ENCODE data around the gene THSD4. TPM values are rescaled to one million over a fixed set of nuclear protein-coding genes. Genes with fewer than 3 reads are reported as not detected.

Gene THSD4
- total RNA-seq, 2 experiments from 2014 or later = not detected

DNA sequence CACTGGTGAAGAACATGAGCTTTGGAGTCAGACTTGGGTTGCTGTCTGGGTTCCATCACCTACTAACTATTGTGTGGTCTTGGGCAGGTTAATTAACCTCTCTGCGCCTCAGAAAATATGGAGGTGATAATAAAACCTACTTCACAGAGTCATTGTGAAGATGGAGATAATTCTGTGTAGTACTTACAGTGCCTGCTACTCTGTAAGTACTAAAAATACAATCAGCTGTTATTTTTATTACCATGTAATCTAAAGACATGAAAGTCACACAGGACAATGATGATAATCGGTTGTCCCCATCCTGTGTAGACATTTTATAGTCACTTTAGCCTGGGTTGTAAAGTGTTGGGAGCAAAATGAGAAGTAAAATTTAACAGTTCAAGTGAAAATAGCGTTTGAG is 334.1 kb downstream of the THSD4 start:
- ChIA-PET POLR2A (no interaction called here), CTCF (no interaction called here)
- Mint-ChIP-seq H3K27me3 (ENCODE audit: low read depth) (no peaks in the 10 kb centered on the region), H3K27ac (no peak overlapping the region), H3K9me3 (ENCODE audit: insufficient read depth) (no peaks in the 10 kb centered on the region), H3K36me3 (ENCODE audit: low read depth) (no peaks in the 10 kb centered on the region), H3K4me1 (ENCODE audit: low read depth) (no peaks in the 10 kb centered on the region), H3K4me3 (no peak overlapping the region)
- no peak for DNase-seq
- no peak for ATAC-seq

DNA sequence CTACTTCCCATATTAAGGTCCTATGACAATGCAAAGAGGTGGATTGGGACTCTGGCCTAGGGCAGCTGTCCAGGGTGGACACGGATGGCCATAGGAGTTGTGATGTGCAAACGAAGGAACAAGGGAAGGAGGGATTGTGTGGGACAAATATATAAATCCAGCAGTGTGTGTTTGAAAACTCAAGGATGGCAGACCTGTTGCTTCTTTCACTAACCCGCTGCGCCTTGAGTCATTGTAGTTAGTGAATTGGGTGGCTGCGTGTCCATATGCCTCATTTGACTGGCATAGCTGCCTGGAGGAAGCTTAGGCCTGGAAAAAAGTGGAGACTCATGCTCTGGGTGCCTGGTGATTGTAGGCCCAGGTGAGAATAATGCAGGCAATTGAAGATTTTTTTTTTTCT is 334.7 kb downstream of the THSD4 start:
- H3K4me1 Mint-ChIP-seq (ENCODE audit: low read depth) = no peaks in the 10 kb centered on the region
- POLR2A ChIA-PET = no interaction called here
- H3K27ac Mint-ChIP-seq = no peak overlapping the region
- no peaks in the 10 kb centered on the region for H3K27me3 Mint-ChIP-seq (ENCODE audit: low read depth)
- DNase-seq (no peak), ATAC-seq (no peak)
- CTCF ChIA-PET = no interaction called here
- no peaks in the 10 kb centered on the region for H3K9me3 Mint-ChIP-seq (ENCODE audit: insufficient read depth)
- no peak overlapping the region for H3K4me3 Mint-ChIP-seq
- no peaks in the 10 kb centered on the region for H3K36me3 Mint-ChIP-seq (ENCODE audit: low read depth)

DNA sequence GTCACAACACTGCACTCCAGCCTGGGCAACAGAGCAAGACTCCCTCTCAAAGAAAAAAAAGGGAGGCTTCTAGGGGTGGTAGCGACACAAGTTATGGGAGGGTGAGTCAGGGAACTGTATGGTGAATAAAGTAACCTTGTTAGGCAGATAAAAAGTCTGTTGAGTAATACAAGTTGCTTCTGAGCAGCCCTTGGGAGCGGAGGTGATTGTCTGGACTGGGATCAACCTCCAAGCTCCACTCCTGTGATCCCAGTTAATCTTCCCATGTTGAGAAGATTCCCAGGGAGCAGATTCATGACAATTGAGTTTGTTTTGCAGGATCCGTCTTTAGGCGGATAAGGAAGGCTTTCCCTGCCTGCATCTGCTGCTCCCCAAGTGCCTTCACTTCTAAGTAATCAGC is 335.9 kb downstream of the THSD4 start:
- ChIA-PET POLR2A (no interaction called here), CTCF (no interaction called here)
- H3K9me3 Mint-ChIP-seq (ENCODE audit: insufficient read depth) = no peaks in the 10 kb centered on the region
- no peaks in the 10 kb centered on the region for H3K4me1 Mint-ChIP-seq (ENCODE audit: low read depth)
- no peak overlapping the region for H3K4me3 Mint-ChIP-seq
- no peaks in the 10 kb centered on the region for H3K36me3 Mint-ChIP-seq (ENCODE audit: low read depth)
- no peaks in the 10 kb centered on the region for H3K27me3 Mint-ChIP-seq (ENCODE audit: low read depth)
- ATAC-seq = no peak
- no peak overlapping the region for H3K27ac Mint-ChIP-seq
- DNase-seq = no peak

DNA sequence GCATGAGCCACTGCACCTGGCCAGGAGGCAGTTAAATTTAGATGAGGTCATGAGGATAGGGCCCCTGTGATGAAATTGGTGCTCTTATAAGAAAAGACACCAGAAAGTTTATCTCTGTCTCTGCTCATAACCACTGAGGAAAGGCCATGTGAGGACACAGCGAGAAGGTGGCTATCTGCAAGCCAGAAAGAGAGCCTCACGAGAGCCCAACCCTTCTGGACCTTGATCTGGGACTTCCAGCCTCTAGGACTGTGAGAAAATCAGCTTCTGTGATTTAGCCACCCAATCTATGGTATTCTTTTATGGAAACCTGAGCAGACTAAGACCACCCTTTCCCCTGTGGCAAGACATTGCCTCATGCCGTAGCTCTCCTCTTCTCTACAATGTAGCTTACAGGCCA is 337.6 kb downstream of the THSD4 start:
- Mint-ChIP-seq H3K9me3 (ENCODE audit: insufficient read depth) (no peaks in the 10 kb centered on the region), H3K27me3 (ENCODE audit: low read depth) (peaks cover 2% of the 10 kb centered on the region), H3K36me3 (ENCODE audit: low read depth) (no peaks in the 10 kb centered on the region), H3K27ac (no peak overlapping the region), H3K4me1 (ENCODE audit: low read depth) (no peaks in the 10 kb centered on the region), H3K4me3 (no peak overlapping the region)
- POLR2A ChIA-PET = no interaction called here
- DNase-seq (no peak), ATAC-seq (no peak)
- CTCF ChIA-PET = no interaction called here

DNA sequence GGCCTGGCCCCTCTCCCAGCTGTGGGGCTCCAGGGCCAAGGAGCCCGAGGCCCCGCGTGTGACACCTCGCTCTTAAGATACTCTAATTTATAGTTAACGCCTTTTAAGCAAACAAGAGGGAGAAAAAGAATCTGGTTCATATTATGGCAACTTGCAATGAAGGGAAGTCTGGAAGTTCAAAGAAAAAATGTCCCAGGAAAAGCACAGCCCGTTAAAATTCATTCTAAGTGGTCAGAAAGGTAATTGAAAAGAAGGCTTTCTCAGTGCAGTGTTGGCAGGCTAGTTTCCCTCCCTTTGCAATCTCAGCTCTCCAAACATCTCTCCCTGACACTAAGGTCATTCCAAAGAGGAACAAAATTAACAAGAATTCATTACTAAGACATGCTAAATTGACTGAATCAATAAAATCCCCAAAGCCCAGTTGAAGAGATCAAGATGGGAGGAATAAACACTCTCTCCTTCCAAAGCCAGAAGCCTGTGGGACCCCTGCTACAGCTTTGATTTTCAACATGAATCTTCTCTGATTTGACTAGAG is 339.3 kb downstream of the THSD4 start:
- Mint-ChIP-seq H3K27ac (no peak overlapping the region), H3K9me3 (ENCODE audit: insufficient read depth) (no peaks in the 10 kb centered on the region), H3K36me3 (ENCODE audit: low read depth) (no peaks in the 10 kb centered on the region), H3K4me1 (ENCODE audit: low read depth) (no peaks in the 10 kb centered on the region), H3K27me3 (ENCODE audit: low read depth) (peaks cover 2% of the 10 kb centered on the region), H3K4me3 (no peak overlapping the region)
- ChIA-PET POLR2A (no interaction called here), CTCF (no interaction called here)
- DNase-seq = no peak
- no peak for ATAC-seq

DNA sequence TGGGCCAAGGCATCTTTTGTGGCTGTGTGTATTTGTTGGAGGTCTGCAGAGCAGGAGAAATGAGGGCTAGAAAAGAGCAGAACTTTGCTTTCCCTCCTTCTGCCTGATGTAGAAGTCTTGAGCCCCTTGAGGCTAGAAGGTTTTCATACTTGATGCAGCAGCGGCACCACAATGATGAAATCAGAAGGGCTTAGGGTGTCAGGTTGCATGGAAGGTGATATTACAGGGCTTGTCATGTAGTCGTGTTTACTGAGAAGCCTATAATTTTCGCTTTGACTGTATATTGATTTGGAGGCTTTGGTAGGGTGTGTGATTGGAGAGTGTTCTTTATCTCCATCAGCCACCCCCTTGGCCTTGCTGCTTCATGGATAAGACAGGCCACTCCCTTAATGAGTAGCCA is 339.8 kb downstream of the THSD4 start:
- Mint-ChIP-seq H3K27ac (no peak overlapping the region), H3K36me3 (ENCODE audit: low read depth) (no peaks in the 10 kb centered on the region), H3K9me3 (ENCODE audit: insufficient read depth) (no peaks in the 10 kb centered on the region), H3K4me3 (no peak overlapping the region), H3K4me1 (ENCODE audit: low read depth) (no peaks in the 10 kb centered on the region), H3K27me3 (ENCODE audit: low read depth) (peaks cover 2% of the 10 kb centered on the region)
- DNase-seq (no peak), ATAC-seq (no peak)
- CTCF ChIA-PET = no interaction called here
- POLR2A ChIA-PET = no interaction called here

DNA sequence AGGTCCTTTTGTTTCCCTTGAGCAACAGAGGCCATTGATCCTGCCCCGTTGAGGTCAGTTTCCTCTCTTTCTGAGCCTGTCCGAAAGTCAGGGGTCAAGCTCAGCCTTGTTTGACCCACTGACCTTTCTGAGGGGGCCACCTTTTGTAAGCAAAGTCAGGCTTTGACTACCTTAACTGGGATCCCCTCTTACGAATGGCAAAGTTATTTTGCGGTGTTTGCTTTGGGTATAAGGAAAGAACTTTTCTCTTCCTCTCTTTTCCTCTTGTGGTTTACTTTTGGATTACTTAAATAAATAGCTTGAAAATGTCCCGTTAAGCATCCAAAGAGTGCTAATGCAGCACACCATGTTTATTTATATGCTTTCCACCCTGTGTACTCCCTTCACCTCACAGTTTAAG is 340.6 kb downstream of the THSD4 start:
- Mint-ChIP-seq H3K4me3 (no peak overlapping the region), H3K27me3 (ENCODE audit: low read depth) (peaks cover 2% of the 10 kb centered on the region), H3K27ac (no peak overlapping the region), H3K9me3 (ENCODE audit: insufficient read depth) (no peaks in the 10 kb centered on the region), H3K36me3 (ENCODE audit: low read depth) (no peaks in the 10 kb centered on the region), H3K4me1 (ENCODE audit: low read depth) (no peaks in the 10 kb centered on the region)
- ATAC-seq = no peak
- POLR2A ChIA-PET = no interaction called here
- CTCF ChIA-PET = interaction anchor here (1.2 kb wide), 1 partner anchor 13 kb away, joined by 3 read pairs; no protein-coding TSS in a partner anchor
- DNase-seq = no peak

DNA sequence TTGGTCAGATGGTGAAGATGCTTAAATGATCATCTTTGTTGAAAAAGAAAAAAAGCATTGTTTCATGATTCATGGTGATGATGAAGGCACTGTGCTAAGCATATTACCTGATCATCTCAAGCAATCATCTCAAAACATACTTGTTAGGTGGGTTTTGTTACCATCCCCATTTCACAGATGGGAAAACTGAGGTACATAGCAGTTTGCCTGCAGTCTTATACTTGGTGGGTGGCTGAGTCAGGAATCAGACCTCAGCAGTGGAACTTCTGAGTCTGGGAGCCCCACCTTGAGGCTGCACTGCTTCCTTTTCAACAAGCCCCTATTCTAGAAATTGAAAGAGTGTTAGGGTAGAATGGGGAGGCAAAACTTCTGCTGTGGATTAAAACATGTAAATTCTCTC is 341.1 kb downstream of the THSD4 start:
- no peak for DNase-seq
- ChIA-PET POLR2A (no interaction called here), CTCF (interaction anchor here (1.2 kb wide), 1 partner anchor 13 kb away, joined by 3 read pairs; no protein-coding TSS in a partner anchor)
- ATAC-seq = no peak
- Mint-ChIP-seq H3K9me3 (ENCODE audit: insufficient read depth) (no peaks in the 10 kb centered on the region), H3K36me3 (ENCODE audit: low read depth) (no peaks in the 10 kb centered on the region), H3K27ac (no peak overlapping the region), H3K4me1 (ENCODE audit: low read depth) (no peaks in the 10 kb centered on the region), H3K4me3 (no peak overlapping the region), H3K27me3 (ENCODE audit: low read depth) (peaks cover 2% of the 10 kb centered on the region)

DNA sequence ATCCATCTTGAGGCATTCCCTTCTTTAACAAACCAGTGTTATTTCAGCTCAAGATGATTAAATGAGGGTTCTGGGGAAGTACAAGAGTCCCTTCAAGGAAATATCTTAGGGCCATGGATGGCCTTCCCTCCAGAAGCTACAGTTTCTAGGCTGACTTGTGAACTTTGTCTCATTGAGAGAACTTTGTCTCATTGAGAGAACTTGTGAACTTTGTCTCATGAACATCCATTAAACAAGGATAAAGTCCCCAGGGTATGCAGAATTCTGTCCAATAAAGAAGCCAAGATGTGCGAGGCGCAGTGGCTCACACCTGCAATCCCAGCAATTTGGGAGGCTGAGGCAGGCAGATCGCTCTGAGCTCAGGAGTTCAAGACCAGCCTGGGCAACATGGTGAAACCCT is 341.5 kb downstream of the THSD4 start:
- Mint-ChIP-seq H3K27ac (no peak overlapping the region), H3K9me3 (ENCODE audit: insufficient read depth) (no peaks in the 10 kb centered on the region), H3K27me3 (ENCODE audit: low read depth) (peaks cover 2% of the 10 kb centered on the region), H3K4me1 (ENCODE audit: low read depth) (no peaks in the 10 kb centered on the region), H3K36me3 (ENCODE audit: low read depth) (no peaks in the 10 kb centered on the region), H3K4me3 (no peak overlapping the region)
- ChIA-PET POLR2A (no interaction called here), CTCF (interaction anchor here (1.2 kb wide), 1 partner anchor 14 kb away, joined by 3 read pairs; no protein-coding TSS in a partner anchor)
- ATAC-seq = no peak
- no peak for DNase-seq

DNA sequence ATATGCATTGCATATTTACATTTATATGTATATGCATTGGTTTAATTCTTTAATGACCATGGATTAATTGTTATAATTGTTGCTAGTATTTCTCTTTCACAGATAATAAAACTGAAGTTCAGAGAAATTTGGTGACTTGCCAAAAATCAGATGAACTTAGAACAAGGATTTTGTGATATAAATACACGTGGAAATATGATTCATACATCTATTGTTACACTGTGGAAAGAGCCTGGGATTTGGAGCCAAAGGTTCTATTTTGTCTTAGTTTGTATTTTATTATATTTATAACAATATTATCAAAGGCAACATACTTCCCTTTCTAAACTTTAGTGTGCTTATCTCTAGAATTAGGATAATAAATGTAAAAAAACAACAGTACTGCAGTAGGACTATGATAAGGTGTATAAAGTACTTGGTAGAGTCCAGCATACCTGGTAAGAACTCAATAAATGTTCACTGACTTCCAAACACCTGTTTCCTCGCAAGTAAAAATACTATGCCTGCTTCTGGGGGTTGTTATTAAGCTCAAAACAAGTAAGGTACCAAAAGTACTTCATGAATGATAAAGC is 342.9 kb downstream of the THSD4 start:
- peaks cover 2% of the 10 kb centered on the region for H3K27me3 Mint-ChIP-seq (ENCODE audit: low read depth)
- H3K36me3 Mint-ChIP-seq (ENCODE audit: low read depth) = no peaks in the 10 kb centered on the region
- POLR2A ChIA-PET = no interaction called here
- H3K4me3 Mint-ChIP-seq = no peak overlapping the region
- no peak for DNase-seq
- CTCF ChIA-PET = no interaction called here
- no peak for ATAC-seq
- no peak overlapping the region for H3K27ac Mint-ChIP-seq
- no peaks in the 10 kb centered on the region for H3K4me1 Mint-ChIP-seq (ENCODE audit: low read depth)
- no peaks in the 10 kb centered on the region for H3K9me3 Mint-ChIP-seq (ENCODE audit: insufficient read depth)

DNA sequence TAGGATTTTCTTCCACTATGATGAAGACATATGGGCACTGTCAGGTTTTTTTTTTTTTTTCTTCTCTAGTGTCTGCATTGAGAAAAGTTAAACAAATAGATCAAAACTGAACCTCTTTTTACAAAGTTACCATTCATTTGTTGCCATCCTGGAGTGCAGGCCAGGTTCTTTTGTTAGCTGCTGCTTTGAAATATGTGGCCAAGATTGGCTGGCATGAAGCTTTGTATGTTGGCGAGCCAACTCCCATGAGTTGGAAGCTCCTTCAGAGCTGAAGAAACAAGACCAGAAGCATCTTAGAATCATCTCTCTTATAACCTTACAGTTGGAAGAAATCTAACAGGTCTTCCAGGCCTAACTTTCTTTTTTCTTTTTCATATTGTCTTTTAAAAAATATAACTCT is 346.5 kb downstream of the THSD4 start:
- H3K27ac Mint-ChIP-seq = no peak overlapping the region
- peaks cover 5% of the 10 kb centered on the region for H3K27me3 Mint-ChIP-seq (ENCODE audit: low read depth)
- ATAC-seq = no peak
- H3K36me3 Mint-ChIP-seq (ENCODE audit: low read depth) = no peaks in the 10 kb centered on the region
- ChIA-PET CTCF (interaction anchor here (1.1 kb wide), 1 partner anchor 18 kb away, joined by 3 read pairs; no protein-coding TSS in a partner anchor), POLR2A (no interaction called here)
- H3K4me1 Mint-ChIP-seq (ENCODE audit: low read depth) = no peaks in the 10 kb centered on the region
- no peak overlapping the region for H3K4me3 Mint-ChIP-seq
- DNase-seq = no peak
- no peaks in the 10 kb centered on the region for H3K9me3 Mint-ChIP-seq (ENCODE audit: insufficient read depth)

DNA sequence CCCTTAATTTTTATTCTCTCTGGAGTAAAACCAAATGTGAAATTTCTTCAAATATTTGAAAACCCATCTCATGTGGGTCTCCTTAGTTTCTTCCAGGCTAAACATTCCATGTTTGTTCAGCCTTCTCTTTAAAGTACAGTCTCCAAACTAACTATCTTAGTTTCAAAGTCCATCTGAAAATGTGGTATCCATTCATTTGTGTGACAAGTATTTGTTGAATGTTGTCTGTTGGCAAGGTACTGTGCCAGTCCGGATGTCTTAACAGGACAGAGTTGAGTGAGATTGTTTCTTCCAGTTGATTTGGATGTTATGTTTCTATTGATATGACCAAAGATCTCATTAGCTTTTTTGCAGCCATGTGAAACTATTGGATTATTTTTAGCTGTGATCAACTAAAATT is 347.4 kb downstream of the THSD4 start:
- ATAC-seq = no peak
- DNase-seq = no peak
- no peak overlapping the region for H3K27ac Mint-ChIP-seq
- CTCF ChIA-PET = no interaction called here
- POLR2A ChIA-PET = no interaction called here
- H3K36me3 Mint-ChIP-seq (ENCODE audit: low read depth) = no peaks in the 10 kb centered on the region
- H3K4me1 Mint-ChIP-seq (ENCODE audit: low read depth) = no peaks in the 10 kb centered on the region
- no peak overlapping the region for H3K4me3 Mint-ChIP-seq
- peaks cover 4% of the 10 kb centered on the region for H3K27me3 Mint-ChIP-seq (ENCODE audit: low read depth)
- H3K9me3 Mint-ChIP-seq (ENCODE audit: insufficient read depth) = no peaks in the 10 kb centered on the region

DNA sequence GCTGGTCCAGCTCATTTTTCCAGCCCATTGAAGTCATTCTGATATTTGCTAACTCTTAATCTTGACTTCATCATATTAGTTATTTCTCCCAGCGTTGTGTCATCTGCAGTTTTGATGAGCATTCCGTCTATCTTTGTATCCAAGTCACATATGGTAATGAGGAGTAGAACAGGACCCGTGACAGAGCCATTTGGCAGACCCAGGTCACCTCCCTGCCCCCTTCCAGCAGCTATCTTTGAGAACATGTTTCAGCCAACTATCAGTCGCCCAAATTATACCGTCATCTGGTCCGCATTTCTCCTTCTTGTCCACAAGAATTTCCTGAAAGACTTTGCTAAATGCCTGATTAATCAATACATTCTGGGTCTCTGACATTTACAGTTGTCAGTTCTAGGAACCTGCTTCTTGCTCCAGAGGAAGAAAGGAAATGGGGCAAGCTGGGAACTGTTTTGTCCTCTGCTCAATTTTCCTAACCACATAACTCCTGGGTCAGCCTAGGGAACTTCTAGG is 347.9 kb downstream of the THSD4 start:
- POLR2A ChIA-PET = no interaction called here
- Mint-ChIP-seq H3K9me3 (ENCODE audit: insufficient read depth) (no peaks in the 10 kb centered on the region), H3K27me3 (ENCODE audit: low read depth) (peaks cover 3% of the 10 kb centered on the region)

More for the DNA sequence above, 347.9 kb downstream of the THSD4 start:
- no peak overlapping the region for H3K27ac Mint-ChIP-seq
- CTCF ChIA-PET = no interaction called here
- ATAC-seq = no peak
- no peaks in the 10 kb centered on the region for H3K36me3 Mint-ChIP-seq (ENCODE audit: low read depth)
- H3K4me3 Mint-ChIP-seq = no peak overlapping the region
- H3K4me1 Mint-ChIP-seq (ENCODE audit: low read depth) = no peaks in the 10 kb centered on the region
- no peak for DNase-seq

Measured in activated CD8-positive, alpha-beta T cell treated with anti-CD3 and anti-CD28 coated beads, Interleukin-2, amount 10 ng/mL, durations not matched to agents 7 days and 5 days (primary cell).